SK-N-SH (cell line): ENCODE measurements around the gene CCDC188. TPM values are rescaled to one million over a fixed set of nuclear protein-coding genes. Genes with fewer than 3 reads are reported as not detected.

Experiments
- CTCF ChIA-PET: fragments of 300-600, 350-600 bp; formaldehyde crosslinking; extraction: SDS; loops from one replicate; lab custom pipeline; 2021; lab: Yijun Ruan, JAX
- POLR2A ChIA-PET: fragments of 350-600 bp; sonication (Branson Sonifier 250); formaldehyde crosslinking; extraction: SDS; loops from one replicate; lab custom pipeline; 2020; ENCODE audit warnings: antibody characterized with exemption, inconsistent platforms; lab: Yijun Ruan, JAX
- DNase-seq: peaks from one replicate; pipeline ENCODE4 v3.0.0; 2012
- H2AFZ ChIP-seq: fragments of 200-600 bp; sonication (generic); 2 replicates; pipeline ENCODE4 v1.8.1; 2016; ENCODE audit warnings: antibody characterized with exemption, mild to moderate bottlenecking, low read depth
- H3F3A ChIP-seq: fragments of 200-600 bp; sonication (generic); replicated peaks from 2 replicates; pipeline ENCODE3; 2016; ENCODE audit warnings: antibody characterized with exemption, mild to moderate bottlenecking; ENCODE audit not compliant: insufficient read depth
- H3K27ac ChIP-seq, 2 experiments: fragments of 200-500 bp in 1 of 2; fragments of 200-600 bp in 1 of 2; sonication (Bioruptor generic) in 1 of 2; sonication (generic), shearing (Covaris generic) in 1 of 2; 2 replicates each; pipeline versions ENCODE4 v1.5.1 to v1.6.1; 2014 to 2016; ENCODE audit warnings: low read depth in 2 of 2, inconsistent platforms in 1 of 2, low read length in 1 of 2, mild to moderate bottlenecking in 1 of 2, mixed read lengths in 1 of 2
- H3K27me3 ChIP-seq: fragments of 200-600 bp; sonication (generic), shearing (Covaris generic); 2 replicates; pipeline ENCODE4 v1.6.1; 2016; ENCODE audit warnings: mixed run types; ENCODE audit not compliant: insufficient read depth
- H3K36me3 ChIP-seq, 2 experiments: fragments of 200-500 bp in 1 of 2; fragments of 200-600 bp in 1 of 2; sonication (Bioruptor generic) in 1 of 2; sonication (generic) in 1 of 2; replicated peaks in 1 of 2; 2 replicates each; pipeline versions ENCODE3 to v1.5.1; 2014 to 2016; ENCODE audit warnings: low read length in 1 of 2, mild to moderate bottlenecking in 1 of 2; ENCODE audit not compliant: insufficient read depth in 2 of 2, control insufficient read depth in 1 of 2
- H3K4me1 ChIP-seq, 2 experiments: fragments of 200-500 bp in 1 of 2; fragments of 200-600 bp in 1 of 2; sonication (Bioruptor generic) in 1 of 2; sonication (generic), shearing (Covaris generic) in 1 of 2; 2 replicates each; pipeline versions ENCODE4 v1.5.1 to v1.6.1; 2014 to 2016; ENCODE audit warnings: low read depth in 1 of 2, low read length in 1 of 2, mixed run types in 1 of 2; ENCODE audit not compliant: insufficient read depth in 2 of 2, control insufficient read depth in 1 of 2
- H3K4me2 ChIP-seq: fragments of 200-600 bp; sonication (generic), shearing (Covaris generic); 2 replicates; pipeline ENCODE4 v1.6.1; 2017; ENCODE audit warnings: mixed run types
- H3K4me3 ChIP-seq, 2 experiments: fragments of 200-500 bp in 1 of 2; fragments of 200-600 bp in 1 of 2; sonication (Bioruptor generic) in 1 of 2; sonication (generic), shearing (Covaris generic) in 1 of 2; 2 replicates each; pipeline versions ENCODE4 v1.5.1 to v1.8.1; 2014 to 2016; ENCODE audit warnings: low read depth in 2 of 2, inconsistent platforms in 1 of 2, low read length in 1 of 2, mild to moderate bottlenecking in 1 of 2, mixed read lengths in 1 of 2, moderate library complexity in 1 of 2
- H3K79me2 ChIP-seq: fragments of 200-600 bp; sonication (generic); 2 replicates; pipeline ENCODE4 v1.8.1; 2017; ENCODE audit warnings: mild to moderate bottlenecking; ENCODE audit not compliant: insufficient read depth
- H3K9ac ChIP-seq: fragments of 200-600 bp; sonication (generic); 2 replicates; pipeline ENCODE4 v1.6.1; 2017; ENCODE audit warnings: mixed run types
- H3K9me2 ChIP-seq: fragments of 200-600 bp; sonication (generic); 2 replicates; pipeline ENCODE4 v1.6.1; 2017; ENCODE audit warnings: mixed run types
- H3K9me3 ChIP-seq: fragments of 200-600 bp; sonication (generic); 2 replicates; pipeline ENCODE4 v1.6.1; 2017; ENCODE audit warnings: mixed run types, mild to moderate bottlenecking, moderate library complexity
- H4K20me1 ChIP-seq: fragments of 200-600 bp; sonication (generic); 2 replicates; pipeline ENCODE4 v1.6.1; 2017; ENCODE audit warnings: mild to moderate bottlenecking, mixed run types; ENCODE audit not compliant: insufficient read depth
- CHD2 ChIP-seq: fragments of 150-350 bp; IDR thresholded peaks from 2 replicates; pipeline ENCODE4 v1.6.1; 2018; ENCODE audit warnings: low read length; ENCODE audit not compliant: partially characterized antibody
- EZH2phosphoT487 ChIP-seq: fragments of 200-600 bp; sonication (generic); IDR thresholded peaks from 2 replicates; pipeline ENCODE4 v1.6.1; 2017; ENCODE audit warnings: low read depth, mixed run types, mild to moderate bottlenecking, antibody characterized with exemption, moderate library complexity, borderline replicate concordance
- FOXJ3 ChIP-seq: sonication (generic); formaldehyde crosslinking; IDR thresholded peaks from 2 replicates; pipeline ENCODE4 v1.5.1; 2020; ENCODE audit warnings: mild to moderate bottlenecking, missing genetic modification reagents
- FOXM1 ChIP-seq: IDR thresholded peaks from 2 replicates; pipeline ENCODE4 v1.4.0; 2012; ENCODE audit warnings: low read depth, mild to moderate bottlenecking
- GATA2 ChIP-seq: sonication (generic); formaldehyde crosslinking; IDR thresholded peaks from 2 replicates; pipeline ENCODE4 v1.5.0; 2020; ENCODE audit warnings: mild to moderate bottlenecking, missing genetic modification reagents
- MEF2A ChIP-seq: IDR thresholded peaks from 2 replicates; pipeline ENCODE4 v1.4.0; 2012; ENCODE audit warnings: low read depth, borderline replicate concordance
- MXI1 ChIP-seq: IDR thresholded peaks from 2 replicates; pipeline ENCODE4 v1.6.1; 2012; ENCODE audit warnings: mild to moderate bottlenecking, low read depth, low read length, improper control_type of control experiment
- NFIC ChIP-seq: IDR thresholded peaks from 2 replicates; pipeline ENCODE4 v1.4.0; 2012; ENCODE audit warnings: borderline replicate concordance
- RAD21 ChIP-seq: IDR thresholded peaks from 2 replicates; pipeline ENCODE4 v1.6.1; 2012; ENCODE audit warnings: mild to moderate bottlenecking, low read length
- RFX5 ChIP-seq: IDR thresholded peaks from 2 replicates; pipeline ENCODE4 v1.6.1; 2012; ENCODE audit warnings: mild to moderate bottlenecking, improper control_type of control experiment, low read length
- SMC3 ChIP-seq: IDR thresholded peaks from 2 replicates; pipeline ENCODE4 v1.6.1; 2012; ENCODE audit warnings: low read depth, low read length, improper control_type of control experiment
- TAF1 ChIP-seq: IDR thresholded peaks from 2 replicates; pipeline ENCODE4 v1.6.1; 2012; ENCODE audit warnings: low read depth, mild to moderate bottlenecking, low read length, moderate library complexity, borderline replicate concordance
- TCF12 ChIP-seq: IDR thresholded peaks from 2 replicates; pipeline ENCODE4 v1.4.0; 2012
- TEAD4 ChIP-seq: IDR thresholded peaks from 2 replicates; pipeline ENCODE4 v1.4.0; 2012; ENCODE audit warnings: mild to moderate bottlenecking, borderline replicate concordance; ENCODE audit not compliant: insufficient read depth
- USF2 ChIP-seq: fragments of 150-350 bp; IDR thresholded peaks from 2 replicates; pipeline ENCODE4 v1.6.1; 2017; ENCODE audit warnings: antibody characterized with exemption, low read length, low read depth, borderline replicate concordance
- YY1 ChIP-seq: IDR thresholded peaks from 2 replicates; pipeline ENCODE4 v1.4.0; 2012; ENCODE audit warnings: low read depth, mild to moderate bottlenecking
- ZBTB33 ChIP-seq: IDR thresholded peaks from 2 replicates; pipeline ENCODE4 v1.4.0; 2012; ENCODE audit warnings: low read depth, borderline replicate concordance
- WGBS: methylation state at CpG from one replicate; pipeline ENCODE4 v1.1.6; 2017; ENCODE audit warnings: low lambda C conversion rate; 5-methylcytosine and 5-hydroxymethylcytosine counted together
- polyA plus RNA-seq, 3 experiments: library from polyadenylated mRNA; depleted of rRNA; stranded (reverse); fragments of >200 nt; gene quantifications; 2 replicates each; pipeline ENCODE4 v1.2.3, GENCODE V29; 2012
- TF ChIP-seq, protein P1 (sequence below): fragments of 200-600 bp; sonication (generic); IDR thresholded peaks from 2 replicates; pipeline ENCODE4 v1.6.1; 2017; ENCODE audit warnings: antibody characterized with exemption, mild to moderate bottlenecking, moderate library complexity

The CCDC188 gene
- polyA plus RNA-seq, 1 of the 3 experiments (the other 2 are of a cell fraction), result 21.1 TPM

- no peak for TF ChIP-seq GATA2 (CRISPR knock-in tag)
Observed at GRCh38 chr22:20138417-20138738, 12.5 kb downstream of the CCDC188 start (continued).

GRCh38 chr22:20137671-20138416 lies 13.0 kb downstream of the CCDC188 start:
- H3K9me2 ChIP-seq, result no peaks in the 10 kb centered on the region
- peaks cover 65% of the 10 kb centered on the region for H3K79me2 ChIP-seq
- no peak overlapping the region for H3K4me3 ChIP-seq
- no peak overlapping the region for H2AFZ ChIP-seq
- 0 out of 2 replicates have a peak, but pooled peaks have one; percentile 3 for TF ChIP-seq NFIC
- no peak for TF ChIP-seq RFX5
- TF ChIP-seq MEF2A, result no peak
- TF ChIP-seq GATA2 (CRISPR knock-in tag), result no peak
- TF ChIP-seq MXI1, result peak; percentile 24; the same call in 1 of the 2 replicates
- TF ChIP-seq FOXJ3 (CRISPR knock-in tag), result no peak
- no peak for TF ChIP-seq RAD21
- TF ChIP-seq, protein P1, sequence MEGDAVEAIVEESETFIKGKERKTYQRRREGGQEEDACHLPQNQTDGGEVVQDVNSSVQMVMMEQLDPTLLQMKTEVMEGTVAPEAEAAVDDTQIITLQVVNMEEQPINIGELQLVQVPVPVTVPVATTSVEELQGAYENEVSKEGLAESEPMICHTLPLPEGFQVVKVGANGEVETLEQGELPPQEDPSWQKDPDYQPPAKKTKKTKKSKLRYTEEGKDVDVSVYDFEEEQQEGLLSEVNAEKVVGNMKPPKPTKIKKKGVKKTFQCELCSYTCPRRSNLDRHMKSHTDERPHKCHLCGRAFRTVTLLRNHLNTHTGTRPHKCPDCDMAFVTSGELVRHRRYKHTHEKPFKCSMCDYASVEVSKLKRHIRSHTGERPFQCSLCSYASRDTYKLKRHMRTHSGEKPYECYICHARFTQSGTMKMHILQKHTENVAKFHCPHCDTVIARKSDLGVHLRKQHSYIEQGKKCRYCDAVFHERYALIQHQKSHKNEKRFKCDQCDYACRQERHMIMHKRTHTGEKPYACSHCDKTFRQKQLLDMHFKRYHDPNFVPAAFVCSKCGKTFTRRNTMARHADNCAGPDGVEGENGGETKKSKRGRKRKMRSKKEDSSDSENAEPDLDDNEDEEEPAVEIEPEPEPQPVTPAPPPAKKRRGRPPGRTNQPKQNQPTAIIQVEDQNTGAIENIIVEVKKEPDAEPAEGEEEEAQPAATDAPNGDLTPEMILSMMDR, result no peak
- TF ChIP-seq YY1, result no peak
- TF ChIP-seq CHD2, result no peak
- TF ChIP-seq EZH2phosphoT487, result no peak
- ChIA-PET POLR2A (no interaction called here), CTCF (interaction anchor here (1.1 to 1.8 kb wide), 3 partner anchors 19 to 148 kb away, joined by 4 to 5 read pairs (median 4); no protein-coding TSS in a partner anchor)
- H3K9ac ChIP-seq, result no peak overlapping the region
- H3F3A ChIP-seq, result no peaks in the 10 kb centered on the region
- DNase-seq, result no peak
- H4K20me1 ChIP-seq, result peaks cover 67% of the 10 kb centered on the region
- H3K4me2 ChIP-seq, result no peak overlapping the region
- 92% methylated on average over 17 of the region's 26 CpGs for WGBS
- H3K27me3 ChIP-seq, result no peaks in the 10 kb centered on the region
- no peaks in the 10 kb centered on the region for H3K9me3 ChIP-seq
- H3K36me3 ChIP-seq, result peaks cover 0 to 8% of the 10 kb centered on the region in 2 experiments
- H3K27ac ChIP-seq, result peak overlapping the region in 1 of 2 experiments; percentile 64; a peak in 1 of 4 replicates
- peaks cover 0 to 54% of the 10 kb centered on the region in 2 experiments; a peak in 1 of 4 replicates for H3K4me1 ChIP-seq

DNA sequence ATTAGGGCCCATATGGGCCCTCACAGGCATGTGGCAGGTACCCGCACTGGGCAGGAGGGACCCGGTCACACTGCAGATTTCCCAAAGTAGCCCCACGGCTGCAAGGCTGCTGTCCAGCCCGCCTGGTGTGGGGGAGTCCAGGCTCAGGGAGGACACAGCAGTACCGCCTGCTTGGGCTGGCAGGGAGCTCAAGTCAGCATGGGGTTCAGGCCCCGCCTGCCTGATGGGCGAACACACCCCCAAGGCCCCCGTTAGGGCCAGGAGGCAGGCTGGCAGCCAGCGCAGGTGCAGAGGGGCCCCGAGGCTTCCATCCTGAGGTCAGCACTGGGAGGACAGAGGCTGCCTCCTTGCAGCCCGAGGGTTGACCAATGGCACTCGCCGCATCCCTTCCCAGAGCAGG lies 13.7 kb downstream of the CCDC188 start:
- no peak overlapping the region for H2AFZ ChIP-seq
- H3K27ac ChIP-seq, result no peak overlapping the region; a peak in 1 of 4 replicates
- no peaks in the 10 kb centered on the region for H3K9me3 ChIP-seq
- WGBS, result 100% methylated on average over 1 of the region's 13 CpGs
- POLR2A ChIA-PET, result no interaction called here
- H3K27me3 ChIP-seq, result no peaks in the 10 kb centered on the region
- peaks cover 0 to 59% of the 10 kb centered on the region in 2 experiments; a peak in 1 of 4 replicates for H3K4me1 ChIP-seq
- peaks cover 69% of the 10 kb centered on the region for H3K79me2 ChIP-seq
- CTCF ChIA-PET, result interaction anchor here (0.6 to 1.1 kb wide), 2 partner anchors 20 to 27 kb away, joined by 3 to 4 read pairs; no protein-coding TSS in a partner anchor
- no peaks in the 10 kb centered on the region for H3F3A ChIP-seq
- H3K9me2 ChIP-seq, result no peaks in the 10 kb centered on the region
- H3K36me3 ChIP-seq, result peaks cover 0 to 8% of the 10 kb centered on the region in 2 experiments
- no peak overlapping the region for H3K4me3 ChIP-seq
- H3K4me2 ChIP-seq, result no peak overlapping the region
- H3K9ac ChIP-seq, result no peak overlapping the region
- peaks cover 71% of the 10 kb centered on the region for H4K20me1 ChIP-seq
- no peak for DNase-seq
- TF ChIP-seq RFX5, result no peak
- TF ChIP-seq ZBTB33, result no peak
- TF ChIP-seq, protein P1, result no peak
- no peak for TF ChIP-seq USF2
- TF ChIP-seq SMC3, result no peak
- no peak for TF ChIP-seq TEAD4
- no peak for TF ChIP-seq TCF12
- TF ChIP-seq TAF1, result no peak
- no peak for TF ChIP-seq FOXM1
